Measurements from ENCODE around the gene HECTD1.

DNA sequence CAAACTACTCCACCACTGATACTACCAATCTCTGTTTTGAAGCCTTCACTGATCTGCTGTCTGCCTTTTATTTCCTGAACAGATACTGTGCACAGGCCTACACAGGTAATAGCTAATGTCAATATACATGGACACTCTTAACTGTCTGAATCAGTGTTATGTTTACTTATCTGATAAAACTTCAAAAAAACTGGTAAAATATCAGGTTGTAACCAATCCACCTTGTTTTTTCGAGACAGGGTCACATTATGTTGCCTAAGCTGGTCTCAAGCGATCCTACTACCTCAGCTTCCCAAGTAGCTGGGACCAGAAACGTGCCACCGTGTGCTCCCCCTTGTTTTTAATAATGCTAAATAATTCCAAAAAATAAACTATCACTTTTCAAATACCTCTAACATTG is 43.5 kb downstream of the HECTD1 start:
- no peak for TF ChIP-seq RFX5 (IDR thresholded peaks at IDR 0.05; ENCODE audit: low read length)
- no peak for TF ChIP-seq MXI1 (IDR thresholded peaks at IDR 0.05; ENCODE audit: low read depth, low read length)
- TF ChIP-seq SMC3 (IDR thresholded peaks at IDR 0.05; ENCODE audit: low read depth, low read length), result no peak
- TF ChIP-seq, protein P1, sequence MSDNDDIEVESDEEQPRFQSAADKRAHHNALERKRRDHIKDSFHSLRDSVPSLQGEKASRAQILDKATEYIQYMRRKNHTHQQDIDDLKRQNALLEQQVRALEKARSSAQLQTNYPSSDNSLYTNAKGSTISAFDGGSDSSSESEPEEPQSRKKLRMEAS (IDR thresholded peaks at IDR 0.05; ENCODE audit: low read depth), result no peak
- no peak for TF ChIP-seq CTCF (IDR thresholded peaks at IDR 0.05)
- no peak for TF ChIP-seq FOXM1 (IDR thresholded peaks at IDR 0.05; ENCODE audit: low read depth)
- no peak for TF ChIP-seq PBX3 (IDR thresholded peaks at IDR 0.05)
- TF ChIP-seq SIN3A (IDR thresholded peaks at IDR 0.05; ENCODE audit: borderline replicate concordance, low read depth, low read length), result no peak
- TF ChIP-seq FOSL2 (IDR thresholded peaks at IDR 0.05; ENCODE audit: borderline replicate concordance, low read depth), result no peak
- TF ChIP-seq USF1 (IDR thresholded peaks at IDR 0.05; ENCODE audit: borderline replicate concordance, low read depth), result no peak
- no peak for TF ChIP-seq IRF3 (IDR thresholded peaks at IDR 0.05; ENCODE audit: low read depth, low read length)
- TF ChIP-seq, protein P2, sequence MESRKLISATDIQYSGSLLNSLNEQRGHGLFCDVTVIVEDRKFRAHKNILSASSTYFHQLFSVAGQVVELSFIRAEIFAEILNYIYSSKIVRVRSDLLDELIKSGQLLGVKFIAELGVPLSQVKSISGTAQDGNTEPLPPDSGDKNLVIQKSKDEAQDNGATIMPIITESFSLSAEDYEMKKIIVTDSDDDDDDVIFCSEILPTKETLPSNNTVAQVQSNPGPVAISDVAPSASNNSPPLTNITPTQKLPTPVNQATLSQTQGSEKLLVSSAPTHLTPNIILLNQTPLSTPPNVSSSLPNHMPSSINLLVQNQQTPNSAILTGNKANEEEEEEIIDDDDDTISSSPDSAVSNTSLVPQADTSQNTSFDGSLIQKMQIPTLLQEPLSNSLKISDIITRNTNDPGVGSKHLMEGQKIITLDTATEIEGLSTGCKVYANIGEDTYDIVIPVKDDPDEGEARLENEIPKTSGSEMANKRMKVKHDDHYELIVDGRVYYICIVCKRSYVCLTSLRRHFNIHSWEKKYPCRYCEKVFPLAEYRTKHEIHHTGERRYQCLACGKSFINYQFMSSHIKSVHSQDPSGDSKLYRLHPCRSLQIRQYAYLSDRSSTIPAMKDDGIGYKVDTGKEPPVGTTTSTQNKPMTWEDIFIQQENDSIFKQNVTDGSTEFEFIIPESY (IDR thresholded peaks at IDR 0.05; ENCODE audit: borderline replicate concordance, low read depth), result no peak
- TF ChIP-seq POLR2AphosphoS5 (IDR thresholded peaks at IDR 0.05; ENCODE audit: low read depth, low read length), result no peak
- TF ChIP-seq EZH2phosphoT487 (IDR thresholded peaks at IDR 0.05; ENCODE audit: borderline replicate concordance, low read depth), result no peak
